ENCODE results near the gene NPR2. TPM values are rescaled to one million over a fixed set of nuclear protein-coding genes. Genes with fewer than 3 reads are reported as not detected.

NPR2 gene
- total and polyA plus RNA-seq, 2 of the 13 experiments (the other 11 are each of a cell fraction or from before 2014, with no cell fraction given): 7.4 to 9.4 TPM

- no peak for TF ChIP-seq NAIF1 (CRISPR knock-in tag; IDR thresholded peaks at IDR 0.05; ENCODE audit: borderline replicate concordance)
- peak; percentile 72; the same call in 1 of the 2 replicates for TF ChIP-seq ZNF280B (CRISPR knock-in tag; IDR thresholded peaks at IDR 0.05; ENCODE audit: borderline replicate concordance)
- TF ChIP-seq HMGXB3 (CRISPR knock-in tag; IDR thresholded peaks at IDR 0.05; ENCODE audit: borderline replicate concordance): no peak
- no peak for TF ChIP-seq HOXA9 (CRISPR knock-in tag; IDR thresholded peaks at IDR 0.05; ENCODE audit: borderline replicate concordance)
- peak; percentile 52; the same call in 1 of the 2 replicates for TF ChIP-seq SALL1 (CRISPR knock-in tag; IDR thresholded peaks at IDR 0.05)
- no peak for TF ChIP-seq ZSCAN12 (CRISPR knock-in tag; IDR thresholded peaks at IDR 0.05)
- no peak for TF ChIP-seq HNRNPH1 (optimal IDR thresholded peaks at IDR 0.05; ENCODE audit: low read depth, low read length)
- peak; percentile 2; the same call in 1 of the 2 replicates for TF ChIP-seq HES4 (CRISPR knock-in tag; IDR thresholded peaks at IDR 0.05; ENCODE audit: borderline replicate concordance)
- no peak for TF ChIP-seq ZNF792 (CRISPR knock-in tag; IDR thresholded peaks at IDR 0.05)
- no peak for TF ChIP-seq ARNT (IDR thresholded peaks at IDR 0.05)
- no peak for TF ChIP-seq ZSCAN20 (CRISPR knock-in tag; IDR thresholded peaks at IDR 0.05; ENCODE audit: borderline replicate concordance)
- TF ChIP-seq ZNF574 (CRISPR knock-in tag; IDR thresholded peaks at IDR 0.05): no peak
- TF ChIP-seq ZNF253 (CRISPR knock-in tag; IDR thresholded peaks at IDR 0.05; ENCODE audit: borderline replicate concordance): no peak
- no peak for TF ChIP-seq ZFP41 (CRISPR knock-in tag; IDR thresholded peaks at IDR 0.05; ENCODE audit: borderline replicate concordance)
- TF ChIP-seq SAP130 (CRISPR knock-in tag; IDR thresholded peaks at IDR 0.05; ENCODE audit: low read depth): peak; percentile 9; the same call in 1 of the 2 replicates
- TF ChIP-seq ZNF784 (CRISPR knock-in tag; IDR thresholded peaks at IDR 0.05; ENCODE audit: borderline replicate concordance): 0 out of 2 replicates have a peak, but pooled peaks have one; percentile 5
- TF ChIP-seq NCOA5 (CRISPR knock-in tag; IDR thresholded peaks at IDR 0.05): no peak
These were observed 41.7 kb upstream of the NPR2 start (continued) for GRCh38 chr9:35749515-35750255.
